ENCODE measurements around the gene ROR2. TPM values are rescaled to one million over a fixed set of nuclear protein-coding genes. Genes with fewer than 3 reads are reported as not detected.
A peak's percentile ranks its signal among the peaks of the same experiment; 100 is the strongest.

Gene ROR2
- total and polyA plus RNA-seq, 2 experiments from 2014 or later = 8.1 to 18.8 TPM

- no peaks in the 10 kb centered on the region for H3K9me2 ChIP-seq (ENCODE audit: insufficient read depth)
- no peaks in the 10 kb centered on the region for H3F3A ChIP-seq (replicated peaks; ENCODE audit: low read depth)
- H3K27ac ChIP-seq (ENCODE audit: low read depth) = no peak overlapping the region
- Mint-ChIP-seq H3K27me3 (ENCODE audit: insufficient read depth, low read depth, poor library complexity) (peaks cover 7% of the 10 kb centered on the region), H3K9me3 (0 out of 3 replicates have a peak, but pooled peaks cover 4% of the 10 kb centered on the region), H3K4me3 (no peak overlapping the region), H3K4me1 (peaks cover 12% of the 10 kb centered on the region), H3K27ac (no peak overlapping the region; the same call in 1 of the 2 replicates), H3K36me3 (ENCODE audit: low read depth) (no peaks in the 10 kb centered on the region)
- H2AFZ ChIP-seq = peak overlapping the region; percentile 86; the same call in 1 of the 2 replicates
- H3K79me2 ChIP-seq (replicated peaks; ENCODE audit: insufficient read depth) = no peaks in the 10 kb centered on the region
- H3K4me2 ChIP-seq = no peak overlapping the region
- no peaks in the 10 kb centered on the region for H3K4me1 ChIP-seq (ENCODE audit: insufficient read depth)
- DNase-seq (ENCODE audit: low spot score) (no peak), ATAC-seq (no peak)
- no peak for TF ChIP-seq ZNF331 (CRISPR knock-in tag; IDR thresholded peaks at IDR 0.05; ENCODE audit: low read depth)
- no peaks in the 10 kb centered on the region for H3K36me3 ChIP-seq (ENCODE audit: insufficient read depth)
- H4K20me1 ChIP-seq (replicated peaks; ENCODE audit: insufficient read depth) = no peaks in the 10 kb centered on the region
- no peaks in the 10 kb centered on the region for H3K27me3 ChIP-seq (ENCODE audit: insufficient read depth)
- no peak overlapping the region for H3K4me3 ChIP-seq
Measured at GRCh38 chr9:91698266-91698665, 251.8 kb downstream of the ROR2 start.

- no peaks in the 10 kb centered on the region for H3F3A ChIP-seq (replicated peaks; ENCODE audit: low read depth)
- DNase-seq (ENCODE audit: low spot score) (no peak), ATAC-seq (peak; percentile 36)
- H4K20me1 ChIP-seq (replicated peaks; ENCODE audit: insufficient read depth) = no peaks in the 10 kb centered on the region
- no peak overlapping the region for H3K4me2 ChIP-seq
- H3K36me3 Mint-ChIP-seq (ENCODE audit: low read depth) = no peaks in the 10 kb centered on the region
- peaks cover 15% of the 10 kb centered on the region for H3K4me1 Mint-ChIP-seq
- no peaks in the 10 kb centered on the region for H3K79me2 ChIP-seq (replicated peaks; ENCODE audit: insufficient read depth)
- H3K27me3 ChIP-seq (ENCODE audit: insufficient read depth) = no peaks in the 10 kb centered on the region
- H3K4me3 Mint-ChIP-seq = no peak overlapping the region
- no peaks in the 10 kb centered on the region for H3K9me2 ChIP-seq (ENCODE audit: insufficient read depth)
- no peaks in the 10 kb centered on the region for H3K36me3 ChIP-seq (ENCODE audit: insufficient read depth)
- peak overlapping the region; percentile 86; the same call in 1 of the 2 replicates for H2AFZ ChIP-seq
- no peak overlapping the region for H3K27ac ChIP-seq (ENCODE audit: low read depth)
- peaks cover 7% of the 10 kb centered on the region for H3K27me3 Mint-ChIP-seq (ENCODE audit: insufficient read depth, low read depth, poor library complexity)
- no peaks in the 10 kb centered on the region for H3K4me1 ChIP-seq (ENCODE audit: insufficient read depth)
- no peaks in the 10 kb centered on the region for H3K9me3 Mint-ChIP-seq
- H3K4me3 ChIP-seq = no peak overlapping the region
- H3K27ac Mint-ChIP-seq = no peak overlapping the region
- no peak for TF ChIP-seq CTCF (conservative IDR thresholded peaks at IDR 0.05; ENCODE audit: low read depth in 2 of 2)
- TF ChIP-seq ZNF462 (CRISPR knock-in tag; IDR thresholded peaks at IDR 0.05) = no peak
- TF ChIP-seq EZH2phosphoT487 (IDR thresholded peaks at IDR 0.05; ENCODE audit: unreplicated experiment) = no peak
- no peak for TF ChIP-seq CREB1 (CRISPR knock-in tag; IDR thresholded peaks at IDR 0.05; ENCODE audit: low read depth)
- TF ChIP-seq ZNF331 (CRISPR knock-in tag; IDR thresholded peaks at IDR 0.05; ENCODE audit: low read depth) = no peak
- TF ChIP-seq REST (IDR thresholded peaks at IDR 0.05; ENCODE audit: unreplicated experiment) = no peak
- no peak for TF ChIP-seq ZNF114 (CRISPR knock-in tag; IDR thresholded peaks at IDR 0.05)
- no peak for TF ChIP-seq POLR2AphosphoS5 (IDR thresholded peaks at IDR 0.05; ENCODE audit: low read depth)
- no peak for TF ChIP-seq JUNB (IDR thresholded peaks at IDR 0.05; ENCODE audit: unreplicated experiment)
- no peak for TF ChIP-seq NANOG (IDR thresholded peaks at IDR 0.05; ENCODE audit: borderline replicate concordance)
- no peak for TF ChIP-seq STAT1 (IDR thresholded peaks at IDR 0.05; ENCODE audit: unreplicated experiment)
Measured at GRCh38 chr9:91697201-91697600, 252.8 kb downstream of the ROR2 start.

Measured in GM23338 (cell line).